Heart left ventricle (tissue), 16 donors: ENCODE data around the gene C1orf116. TPM values are rescaled to one million over a fixed set of nuclear protein-coding genes. Genes with fewer than 3 reads are reported as not detected.

Experiments
- ATAC-seq, 4 donors: fragments of 200-7000 bp; cut with Tn5 transposase; one replicate each; pipeline ENCODE4 v1.9.1; 2020 to 2022; ENCODE audit warnings: moderate library complexity in 4 of 4, mild to moderate bottlenecking in 3 of 4, moderate number of reproducible peaks in 1 of 4
- DNase-seq, 5 donors: peaks; one replicate each; pipeline ENCODE4 v3.0.0-alpha.2; 2020
- H3K27ac ChIP-seq, 12 donors: fragments of 200-600 bp; sonication (generic) in 4 of 12; one replicate each; pipeline versions ENCODE4 v1.5.0 to v1.8.0; 2016 to 2022; ENCODE audit warnings: mild to moderate bottlenecking in 2 of 12
- H3K27me3 ChIP-seq, 9 donors: fragments of 200-600 bp; sonication (generic) in 2 of 9; one replicate each; pipeline versions ENCODE4 v1.5.1 to v1.8.0; 2016 to 2022; ENCODE audit warnings: mild to moderate bottlenecking in 3 of 9
- H3K36me3 ChIP-seq, 9 donors: fragments of 200-600 bp; sonication (generic) in 2 of 9; one replicate each; pipeline versions ENCODE4 v1.5.0 to v1.8.0; 2018 to 2022; ENCODE audit warnings: mild to moderate bottlenecking in 2 of 9
- H3K4me1 ChIP-seq, 12 donors: fragments of 200-600 bp; sonication (generic) in 4 of 12; one replicate each; pipeline versions ENCODE4 v1.5.0 to v1.8.0; 2016 to 2022; ENCODE audit warnings: mild to moderate bottlenecking in 3 of 12
- H3K4me3 ChIP-seq, 12 donors: fragments of 200-600 bp; sonication (generic) in 4 of 12; one replicate each; pipeline versions ENCODE4 v1.5.0 to v1.8.0; 2017 to 2022; ENCODE audit warnings: mild to moderate bottlenecking in 9 of 12, moderate library complexity in 4 of 12
- H3K9me3 ChIP-seq, 12 donors: fragments of 200-600 bp; sonication (generic) in 4 of 12; one replicate each; pipeline versions ENCODE4 v1.5.0 to v1.8.0; 2016 to 2022; ENCODE audit warnings: mild to moderate bottlenecking in 1 of 12
- POLR2A ChIP-seq, 2 donors: fragments of 450-650 bp; IDR thresholded peaks; one replicate each; pipeline ENCODE4 v1.6.1; 2017; ENCODE audit warnings: antibody characterized with exemption in 2 of 2, mild to moderate bottlenecking in 2 of 2, moderate library complexity in 2 of 2
- WGBS, 4 donors: extraction: QIAGEN DNeasy Blood & Tissue Kit in 2 of 4; methylation state at CpG; one replicate each; pipeline versions ENCODE4 v1.1.5 to v1.1.7; 2013 to 2018; 5-methylcytosine and 5-hydroxymethylcytosine counted together
- intact Hi-C, 10 donors: fragments of 100-400 bp; cut with DNase I; formaldehyde crosslinking; loops; one replicate each; pipeline versions ENCODE4 v1.11.1 to v1.14.2; 2022
- polyA plus RNA-seq, 2 donors: library from polyadenylated mRNA; stranded (reverse); fragments of 200-250 nt; gene quantifications; one replicate each; pipeline ENCODE4 v1.2.3, GENCODE V29; 2013
- total RNA-seq, 9 donors: library from RNA; depleted of rRNA in 2 of 9; stranded (reverse); fragments of >200 nt in 2 of 9; fragmentation: NEBNext Ultra II Directional in 3 of 9; extraction: Animal tissue kit (Norgen Biotek cat#: 25700) in 3 of 9; gene quantifications; one replicate each; pipeline versions ENCODE4 v1.1.0 to v1.2.4, GENCODE V29; 2016 to 2023
- TF ChIP-seq, protein P1 (sequence below), 12 donors: fragments of 200-600 bp; sonication (generic) in 4 of 12; IDR thresholded peaks; one replicate each; pipeline versions ENCODE4 v1.5.0 to v1.8.0; 2018 to 2022; ENCODE audit warnings: antibody characterized with exemption in 12 of 12, mild to moderate bottlenecking in 5 of 12
- donor health status: ischemic (EF 13 %, LVEDD 7.1; RV severe dilation, severe dysfunction).
- donor health status: healthy with polysubstance abuse.
- donor health status: DM: no; HTN: yes; CAD: no.
- donor health status: DM: no; HTN: no; CAD: no.
- donor health status: ischemic (EF 25% LVEDD 6.9; RV normal size, moderate dysfunction).
- donor health status: ischemic (EF 25% LVEDD 5.7; RV mildly dilated, moderate dysfunction).
- donor health status: healthy.
- donor health status: DM: yes; HTN: yes; CAD: no.
- donor health status: ischemic (EF 35%, LVEDD 5.7; RV mildly dilated, moderate dysfunction).
- donor health status: nonischemic (EF 11% LVEDD 7.7; RV severe dilation, severe dysfunction).
- donor health status: DM: yes; HTN: yes; CAD: no.
- donor health status: PGD.
- donor health status: ischemic (EF 29% LVEDD 5.4; RV normal size, mild dysfunction).
- donor health status: nonischemic (EF 23%, LVEDD 6.1; RV moderate dilation, normal function).

C1orf116 gene
- total and polyA plus RNA-seq, 11 donors = 0.08 to 3.3 (median 0.60) TPM

DNA sequence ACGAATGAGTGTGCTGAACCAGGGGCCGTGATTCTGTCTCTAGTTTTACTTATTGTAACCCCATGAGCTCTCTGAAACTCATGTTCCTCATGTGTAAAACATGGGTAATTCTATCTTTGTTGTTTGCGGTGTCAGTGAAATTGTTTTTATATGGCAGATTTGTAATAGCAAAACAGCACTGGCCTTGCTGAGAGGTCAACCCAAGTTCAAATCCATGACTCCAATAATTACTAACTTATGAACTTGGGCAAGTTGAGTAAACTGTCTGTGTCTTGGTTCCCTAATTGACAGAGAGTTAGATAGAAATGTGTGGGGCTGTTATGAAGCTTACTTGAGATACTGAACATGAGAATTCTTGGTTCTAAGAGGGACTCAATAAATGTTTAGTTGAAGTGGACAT, 17.8 kb downstream of the C1orf116 start:
- ATAC-seq (no peak), DNase-seq (no peak)
- WGBS, 4 donors = 82 to 93% (median 90%) methylated on average over 3 of the region's 3 CpGs
- no peak overlapping the region for H3K4me3 ChIP-seq
- intact Hi-C loops = no loop called here
- no peaks in the 10 kb centered on the region for H3K27me3 ChIP-seq
- H3K4me1 ChIP-seq = peaks cover 0 to 10% (median 0%) of the 10 kb centered on the region in 12 donors
- no peaks in the 10 kb centered on the region for H3K36me3 ChIP-seq
- TF ChIP-seq, protein P1, sequence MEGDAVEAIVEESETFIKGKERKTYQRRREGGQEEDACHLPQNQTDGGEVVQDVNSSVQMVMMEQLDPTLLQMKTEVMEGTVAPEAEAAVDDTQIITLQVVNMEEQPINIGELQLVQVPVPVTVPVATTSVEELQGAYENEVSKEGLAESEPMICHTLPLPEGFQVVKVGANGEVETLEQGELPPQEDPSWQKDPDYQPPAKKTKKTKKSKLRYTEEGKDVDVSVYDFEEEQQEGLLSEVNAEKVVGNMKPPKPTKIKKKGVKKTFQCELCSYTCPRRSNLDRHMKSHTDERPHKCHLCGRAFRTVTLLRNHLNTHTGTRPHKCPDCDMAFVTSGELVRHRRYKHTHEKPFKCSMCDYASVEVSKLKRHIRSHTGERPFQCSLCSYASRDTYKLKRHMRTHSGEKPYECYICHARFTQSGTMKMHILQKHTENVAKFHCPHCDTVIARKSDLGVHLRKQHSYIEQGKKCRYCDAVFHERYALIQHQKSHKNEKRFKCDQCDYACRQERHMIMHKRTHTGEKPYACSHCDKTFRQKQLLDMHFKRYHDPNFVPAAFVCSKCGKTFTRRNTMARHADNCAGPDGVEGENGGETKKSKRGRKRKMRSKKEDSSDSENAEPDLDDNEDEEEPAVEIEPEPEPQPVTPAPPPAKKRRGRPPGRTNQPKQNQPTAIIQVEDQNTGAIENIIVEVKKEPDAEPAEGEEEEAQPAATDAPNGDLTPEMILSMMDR (IDR thresholded peaks at IDR 0.05) = no peak
- no peak for TF ChIP-seq POLR2A (IDR thresholded peaks at IDR 0.05)
- H3K9me3 ChIP-seq = no peaks in the 10 kb centered on the region
- no peak overlapping the region for H3K27ac ChIP-seq

DNA sequence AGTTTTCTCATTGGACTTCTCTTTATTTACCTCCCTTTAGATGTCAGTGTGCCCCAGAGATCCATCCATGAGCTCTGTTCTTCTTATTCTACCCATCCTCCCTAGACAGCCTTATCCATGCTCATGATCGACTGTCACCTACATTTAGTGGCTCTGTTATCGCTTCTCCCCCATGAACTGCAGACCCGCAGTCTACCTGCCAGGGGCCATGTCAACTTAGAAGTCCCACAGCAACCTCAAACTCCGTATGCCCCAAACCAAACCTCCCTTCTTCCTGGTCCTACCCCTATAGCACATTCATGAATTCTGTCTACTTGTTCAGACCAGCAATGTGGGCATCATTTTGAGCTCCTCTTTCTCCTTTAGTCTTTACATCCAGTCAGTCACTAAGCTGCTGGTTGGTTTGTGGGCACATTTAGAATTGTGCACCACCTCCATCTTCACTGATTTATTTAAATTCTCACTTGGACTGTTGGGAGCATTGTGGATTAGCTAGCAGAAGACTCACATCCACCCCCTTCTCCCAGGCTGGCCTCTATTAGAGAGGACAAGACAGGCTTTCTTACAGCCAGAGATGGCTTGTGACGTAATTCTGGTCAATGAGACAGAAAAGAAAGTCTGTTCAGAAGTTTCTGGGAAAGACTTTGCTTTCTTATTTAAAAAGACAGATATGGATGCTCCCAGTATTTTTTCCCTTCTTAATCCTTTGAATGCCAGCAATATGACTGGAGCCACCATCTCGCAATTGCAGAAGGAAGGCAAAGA, 19.1 kb downstream of the C1orf116 start:
- ATAC-seq = no peak
- Histone ChIP-seq H3K36me3 (no peaks in the 10 kb centered on the region), H3K4me3 (no peak overlapping the region), H3K27me3 (no peaks in the 10 kb centered on the region), H3K9me3 (no peaks in the 10 kb centered on the region), H3K27ac (no peak overlapping the region), H3K4me1 (peaks cover 0 to 10% (median 0%) of the 10 kb centered on the region in 12 donors)
- TF ChIP-seq, protein P1 (IDR thresholded peaks at IDR 0.05) = no peak
- no peak for TF ChIP-seq POLR2A (IDR thresholded peaks at IDR 0.05)
- DNase-seq = no peak
- 67 to 93% (median 76%) methylated on average over 6 of the region's 6 CpGs for WGBS, 4 donors
- intact Hi-C loops = no loop called here

DNA sequence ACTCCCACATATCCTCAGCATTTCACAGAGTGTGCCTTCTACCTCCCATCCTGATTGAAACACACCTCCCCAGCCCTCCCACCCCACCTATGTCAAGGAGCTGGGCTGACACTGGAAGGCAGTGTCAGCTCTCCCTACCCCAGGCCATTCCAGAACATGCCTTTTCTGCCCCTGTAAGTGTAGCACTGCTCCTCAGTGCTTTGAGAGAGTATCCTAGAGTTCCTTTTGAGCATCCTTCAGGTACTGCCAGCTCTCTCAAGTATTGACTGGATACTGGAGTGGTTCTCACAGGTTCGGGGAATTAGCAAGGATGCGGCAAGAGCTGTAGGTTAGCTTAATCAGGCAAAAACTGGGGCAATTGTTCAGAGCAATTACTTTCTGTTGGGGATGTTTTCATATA, 21.8 kb downstream of the C1orf116 start:
- ATAC-seq = no peak

DNA sequence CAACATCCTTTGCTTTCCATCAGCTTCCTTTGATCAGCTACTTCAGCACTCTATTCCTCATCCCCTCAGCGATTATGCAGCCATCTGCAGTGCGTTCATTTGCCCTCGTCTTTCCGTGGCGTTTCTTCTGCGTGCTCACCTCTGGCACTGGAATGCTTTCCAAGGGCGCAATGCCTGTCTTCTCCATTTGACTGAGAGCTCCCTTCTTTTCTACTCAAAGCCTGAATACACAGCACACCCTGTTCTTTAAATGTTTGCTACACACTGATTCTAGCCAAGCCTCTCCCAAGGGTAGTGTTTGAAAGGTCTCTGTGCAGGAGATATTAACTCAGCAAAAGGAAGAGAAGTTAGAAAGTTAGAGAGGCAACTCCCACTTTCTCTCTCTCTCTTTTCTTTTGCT, 22.6 kb downstream of the C1orf116 start:
- H3K9me3 ChIP-seq = no peaks in the 10 kb centered on the region
- WGBS, 4 donors = 87 to 90% (median 89%) methylated on average over 7 of the region's 7 CpGs
- no peak for ATAC-seq
- no peak overlapping the region for H3K4me3 ChIP-seq
- peaks cover 0 to 2% (median 0%) of the 10 kb centered on the region in 12 donors for H3K4me1 ChIP-seq
- no peak for DNase-seq
- no peaks in the 10 kb centered on the region for H3K27me3 ChIP-seq
- H3K36me3 ChIP-seq = no peaks in the 10 kb centered on the region
- no peak overlapping the region for H3K27ac ChIP-seq
- TF ChIP-seq POLR2A (IDR thresholded peaks at IDR 0.05) = no peak
- TF ChIP-seq, protein P1 (IDR thresholded peaks at IDR 0.05) = no peak
- intact Hi-C loops = no loop called here

More for the DNA sequence above, 21.8 kb downstream of the C1orf116 start:
- intact Hi-C loops = no loop called here
- Histone ChIP-seq H3K4me1 (no peaks in the 10 kb centered on the region), H3K9me3 (no peaks in the 10 kb centered on the region), H3K27me3 (no peaks in the 10 kb centered on the region), H3K36me3 (no peaks in the 10 kb centered on the region), H3K27ac (no peak overlapping the region), H3K4me3 (no peak overlapping the region)
- WGBS, 4 donors = 88 to 100% (median 97%) methylated on average over 2 of the region's 2 CpGs
- DNase-seq = no peak
- TF ChIP-seq POLR2A (IDR thresholded peaks at IDR 0.05) = no peak
- TF ChIP-seq, protein P1 (IDR thresholded peaks at IDR 0.05) = no peak
